Measurements from ENCODE around the gene FAM193B. TPM values are rescaled to one million over a fixed set of nuclear protein-coding genes. Genes with fewer than 3 reads are reported as not detected.
A peak's percentile ranks its signal among the peaks of the same experiment; 100 is the strongest.

The FAM193B gene
- total RNA-seq, 1 donor from 2014 or later, result 165 TPM

- H3K36me3 Mint-ChIP-seq (ENCODE audit: insufficient read depth), result peaks cover 21% of the 10 kb centered on the region
- H3K9me3 Mint-ChIP-seq (ENCODE audit: low read depth), result no peaks in the 10 kb centered on the region
- H3K4me3 Mint-ChIP-seq (ENCODE audit: low read depth), result no peak overlapping the region
- H3K27ac Mint-ChIP-seq, result peak overlapping the region; percentile 86
- no peaks in the 10 kb centered on the region for H3K27me3 Mint-ChIP-seq
- no peaks in the 10 kb centered on the region for H3K4me1 Mint-ChIP-seq (ENCODE audit: low read depth)
- no peak for DNase-seq (ENCODE audit: low spot score, unreplicated experiment)
- no peak for TF ChIP-seq CTCF (IDR thresholded peaks at IDR 0.05; ENCODE audit: unreplicated experiment)
Measured at GRCh38 chr5:177509991-177510566, 44.3 kb downstream of the FAM193B start.

- Mint-ChIP-seq H3K27ac (peak within 1 kb of the TSS; percentile 86), H3K4me1 (ENCODE audit: low read depth) (no peaks in the 10 kb centered on the region), H3K9me3 (ENCODE audit: low read depth) (no peaks in the 10 kb centered on the region), H3K36me3 (ENCODE audit: insufficient read depth) (peaks cover 20% of the 10 kb centered on the region), H3K4me3 (ENCODE audit: low read depth) (no peak within 1 kb of the TSS), H3K27me3 (no peaks in the 10 kb centered on the region)
- no peak for TF ChIP-seq CTCF (IDR thresholded peaks at IDR 0.05; ENCODE audit: unreplicated experiment)
- DNase-seq (ENCODE audit: low spot score, unreplicated experiment), result no peak
Measured at GRCh38 chr5:177509381-177509951, 44.9 kb downstream of the FAM193B start, which contains the start of gene DOK3. TSS of gene DOK3 (minus strand) at chr5:177509826. CDS start at chr5:177509540, 286 bp downstream.

- Mint-ChIP-seq H3K27me3 (no peaks in the 10 kb centered on the region), H3K4me1 (ENCODE audit: low read depth) (no peaks in the 10 kb centered on the region), H3K27ac (no peak overlapping the region), H3K9me3 (ENCODE audit: low read depth) (no peaks in the 10 kb centered on the region), H3K36me3 (ENCODE audit: insufficient read depth) (peaks cover 17% of the 10 kb centered on the region), H3K4me3 (ENCODE audit: low read depth) (no peak overlapping the region)
- no peak for DNase-seq (ENCODE audit: low spot score, unreplicated experiment)
- no peak for TF ChIP-seq CTCF (IDR thresholded peaks at IDR 0.05; ENCODE audit: unreplicated experiment)
Measured at GRCh38 chr5:177508837-177509236, 45.5 kb downstream of the FAM193B start.

GRCh38 chr5:177508221-177508611 lies 46.1 kb downstream of the FAM193B start:
- TF ChIP-seq CTCF (IDR thresholded peaks at IDR 0.05; ENCODE audit: unreplicated experiment), result no peak
- H3K9me3 Mint-ChIP-seq (ENCODE audit: low read depth), result no peaks in the 10 kb centered on the region
- H3K4me1 Mint-ChIP-seq (ENCODE audit: low read depth), result no peaks in the 10 kb centered on the region
- H3K4me3 Mint-ChIP-seq (ENCODE audit: low read depth), result no peak overlapping the region
- DNase-seq (ENCODE audit: low spot score, unreplicated experiment), result no peak
- no peak overlapping the region for H3K27ac Mint-ChIP-seq
- no peaks in the 10 kb centered on the region for H3K27me3 Mint-ChIP-seq
- H3K36me3 Mint-ChIP-seq (ENCODE audit: insufficient read depth), result peaks cover 16% of the 10 kb centered on the region

- Mint-ChIP-seq H3K4me3 (ENCODE audit: low read depth) (no peak overlapping the region), H3K27me3 (no peaks in the 10 kb centered on the region), H3K9me3 (ENCODE audit: low read depth) (no peaks in the 10 kb centered on the region), H3K4me1 (ENCODE audit: low read depth) (no peaks in the 10 kb centered on the region), H3K27ac (peak overlapping the region; percentile 91), H3K36me3 (ENCODE audit: insufficient read depth) (peaks cover 12% of the 10 kb centered on the region)
- no peak for DNase-seq (ENCODE audit: low spot score, unreplicated experiment)
- no peak for TF ChIP-seq CTCF (IDR thresholded peaks at IDR 0.05; ENCODE audit: unreplicated experiment)
Measured at GRCh38 chr5:177507596-177508220, 46.7 kb downstream of the FAM193B start.
